Measurements from ENCODE around the gene ACAD10. TPM values are rescaled to one million over a fixed set of nuclear protein-coding genes. Genes with fewer than 3 reads are reported as not detected.

ACAD10 gene
- polyA plus RNA-seq, 6 donors from 2014 or later: 10.0 to 19.4 (median 12.3) TPM

DNA sequence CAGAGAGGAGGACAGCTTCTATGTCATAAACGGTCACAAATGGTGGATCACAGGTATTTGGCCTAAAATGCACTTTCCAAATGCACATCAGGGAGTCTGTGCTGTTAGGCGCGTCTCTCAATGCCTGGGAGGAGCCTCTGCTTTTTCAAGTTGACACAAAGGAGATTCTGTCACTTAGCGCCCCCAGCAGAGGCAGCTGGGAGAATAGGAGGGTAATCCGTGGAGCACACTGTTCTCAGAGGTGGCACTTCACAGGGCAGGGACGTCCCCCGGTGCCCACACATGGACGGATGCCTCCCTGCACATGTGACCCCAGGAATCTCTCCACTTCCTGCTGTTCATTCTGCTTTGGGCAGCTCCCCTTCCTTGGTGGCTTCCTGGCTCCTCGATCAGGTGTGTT is 61.5 kb downstream of the ACAD10 start:
- Mint-ChIP-seq H3K4me3 (no peak overlapping the region), H3K27ac (peak overlapping the region in 1 of 6 donors; percentile 19), H3K4me1 (no peaks in the 10 kb centered on the region), H3K36me3 (peaks cover 10 to 16% of the 10 kb centered on the region in 2 donors), H3K9me3 (no peaks in the 10 kb centered on the region), H3K27me3 (no peaks in the 10 kb centered on the region)
- ATAC-seq (ENCODE audit: low read depth in 2 of 2) (no peak), DNase-seq (no peak)

DNA sequence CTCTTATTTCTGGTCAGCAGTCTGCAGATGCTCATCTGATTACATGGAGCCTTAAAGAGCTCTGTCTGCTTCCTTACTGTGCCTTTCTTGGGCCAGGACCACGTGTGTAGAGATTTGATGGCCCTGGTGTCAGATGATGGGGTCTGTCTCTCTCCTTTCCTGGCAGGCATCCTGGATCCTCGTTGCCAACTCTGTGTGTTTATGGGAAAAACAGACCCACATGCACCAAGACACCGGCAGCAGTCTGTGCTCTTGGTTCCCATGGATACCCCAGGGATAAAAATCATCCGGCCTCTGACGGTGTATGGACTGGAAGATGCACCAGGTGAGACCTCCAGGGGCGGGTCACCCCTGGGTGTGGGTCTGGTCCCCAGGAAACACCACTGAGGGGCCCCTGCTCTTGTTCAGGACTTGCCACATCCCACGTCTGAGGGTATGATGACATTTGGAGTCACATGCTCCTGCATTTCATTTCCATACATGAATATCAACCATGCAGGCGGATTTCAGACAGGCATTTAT is 62.4 kb downstream of the ACAD10 start:
- Mint-ChIP-seq H3K27ac (no peak overlapping the region), H3K4me1 (no peaks in the 10 kb centered on the region), H3K9me3 (no peaks in the 10 kb centered on the region), H3K27me3 (no peaks in the 10 kb centered on the region), H3K36me3 (peaks cover 10 to 16% of the 10 kb centered on the region in 2 donors), H3K4me3 (no peak overlapping the region)
- no peak for ATAC-seq (ENCODE audit: low read depth in 2 of 2)
- DNase-seq: no peak

DNA sequence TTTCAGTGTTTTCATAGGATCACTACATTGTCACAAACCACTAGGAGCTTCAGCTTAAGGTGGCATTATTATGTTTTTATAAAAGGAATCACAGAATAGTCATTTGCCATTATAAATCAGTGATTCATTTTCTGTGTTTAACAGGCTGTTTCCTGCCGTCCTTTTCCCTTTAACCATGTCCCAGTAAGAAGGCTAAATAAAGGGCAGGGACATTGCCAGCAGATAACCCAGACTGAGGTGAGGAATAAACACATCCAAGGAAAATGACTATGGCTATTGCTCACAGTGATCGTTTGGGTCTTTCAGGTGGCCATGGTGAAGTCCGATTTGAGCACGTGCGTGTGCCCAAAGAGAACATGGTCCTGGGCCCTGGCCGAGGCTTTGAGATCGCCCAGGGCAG is 63.0 kb downstream of the ACAD10 start:
- DNase-seq (no peak), ATAC-seq (ENCODE audit: low read depth in 2 of 2) (no peak)
- no peak overlapping the region for H3K4me3 Mint-ChIP-seq
- H3K36me3 Mint-ChIP-seq: peaks cover 10 to 16% of the 10 kb centered on the region in 2 donors
- no peaks in the 10 kb centered on the region for H3K27me3 Mint-ChIP-seq
- no peak overlapping the region for H3K27ac Mint-ChIP-seq
- H3K4me1 Mint-ChIP-seq: no peaks in the 10 kb centered on the region
- H3K9me3 Mint-ChIP-seq: no peaks in the 10 kb centered on the region

DNA sequence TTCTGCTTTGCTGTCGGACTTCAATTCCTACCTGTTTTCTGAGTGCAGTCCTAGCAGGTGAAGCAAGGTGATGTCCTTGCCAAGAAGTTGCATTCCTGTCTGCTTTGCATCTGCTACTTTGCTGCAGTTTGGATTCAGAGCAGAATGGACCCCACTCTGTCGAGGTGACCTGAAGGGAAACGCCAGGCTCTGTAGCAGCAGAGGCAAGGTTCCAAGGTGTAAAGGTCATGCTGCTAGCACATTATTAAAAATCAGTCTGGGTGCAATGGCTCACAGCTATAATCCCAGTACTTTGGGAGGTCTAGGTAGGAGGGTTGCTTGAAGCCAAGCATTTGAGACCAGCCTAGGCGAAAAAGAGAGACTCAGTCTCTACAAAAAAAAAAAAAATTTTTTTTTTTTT is 63.5 kb downstream of the ACAD10 start:
- DNase-seq (no peak), ATAC-seq (ENCODE audit: low read depth in 2 of 2) (no peak)
- H3K4me1 Mint-ChIP-seq: no peaks in the 10 kb centered on the region
- H3K4me3 Mint-ChIP-seq: no peak overlapping the region
- H3K9me3 Mint-ChIP-seq: no peaks in the 10 kb centered on the region
- H3K27me3 Mint-ChIP-seq: no peaks in the 10 kb centered on the region
- H3K27ac Mint-ChIP-seq: no peak overlapping the region
- H3K36me3 Mint-ChIP-seq: peaks cover 10 to 16% of the 10 kb centered on the region in 2 donors

DNA sequence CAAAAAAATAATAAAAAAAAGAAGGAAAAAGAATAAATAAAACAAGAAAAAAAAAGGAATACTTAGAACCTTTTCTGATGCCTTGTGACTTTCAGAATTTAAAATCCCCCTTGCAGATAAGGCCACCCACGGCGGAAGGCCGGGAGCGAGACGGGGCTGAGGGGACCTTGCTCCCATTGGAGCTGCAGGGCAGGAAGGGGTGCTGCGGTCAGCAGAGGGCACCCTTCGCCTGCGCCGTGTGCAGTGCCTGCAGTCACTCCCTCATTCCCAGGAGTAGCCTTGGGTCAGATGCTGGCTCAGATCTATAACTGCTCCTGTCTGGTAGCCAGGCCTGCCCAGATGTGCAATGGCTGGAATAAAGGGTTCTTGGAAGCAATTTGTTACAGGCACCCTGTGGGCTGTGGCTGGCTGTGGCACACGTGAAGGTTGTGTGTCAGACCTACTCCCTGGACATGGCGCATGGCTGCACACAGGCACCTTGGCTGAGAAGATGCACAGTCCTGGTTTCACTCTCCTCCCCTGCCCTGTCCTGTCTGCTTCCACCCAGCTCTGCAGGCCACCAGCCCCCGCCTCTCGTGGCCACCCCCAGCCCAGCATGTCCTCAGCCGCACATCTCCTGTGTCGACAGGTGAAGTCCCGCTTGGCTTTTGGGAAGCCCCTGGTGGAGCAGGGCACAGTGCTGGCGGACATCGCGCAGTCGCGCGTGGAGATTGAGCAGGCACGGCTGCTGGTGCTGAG is 67.5 kb downstream of the ACAD10 start:
- no peak overlapping the region for H3K4me3 Mint-ChIP-seq
- peaks cover 8 to 16% (median 13%) of the 10 kb centered on the region in 3 donors for H3K4me1 Mint-ChIP-seq
- ATAC-seq (ENCODE audit: low read depth in 2 of 2) (peak; percentile 29 to 42), DNase-seq (no peak)
- no peaks in the 10 kb centered on the region for H3K9me3 Mint-ChIP-seq
- peak overlapping the region in 2 of 6 donors; percentile 49 to 60 for H3K27ac Mint-ChIP-seq
- peaks cover 0 to 1% of the 10 kb centered on the region in 2 donors for H3K36me3 Mint-ChIP-seq
- H3K27me3 Mint-ChIP-seq: no peaks in the 10 kb centered on the region

DNA sequence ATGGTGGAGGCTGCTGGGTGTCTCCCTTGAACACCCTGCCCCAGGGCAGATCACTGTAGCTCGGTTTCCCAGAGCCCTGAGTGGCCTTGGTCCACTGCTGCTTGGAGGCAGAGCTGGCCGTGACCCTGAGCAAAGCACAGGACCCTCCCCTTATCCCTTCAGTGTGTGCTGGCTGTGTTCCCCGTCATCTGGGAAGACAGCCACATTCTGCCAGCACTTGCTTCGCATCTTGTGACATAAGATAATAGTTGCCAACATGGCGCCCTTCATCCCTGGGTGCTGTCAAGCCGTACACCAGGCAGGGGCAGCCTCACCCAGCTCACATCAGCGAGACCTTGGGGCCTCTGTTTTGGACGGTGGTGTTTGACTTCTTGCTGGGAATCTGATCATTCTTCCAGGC is 68.8 kb downstream of the ACAD10 start:
- DNase-seq: no peak
- Mint-ChIP-seq H3K4me1 (peaks cover 8 to 30% (median 26%) of the 10 kb centered on the region in 3 donors), H3K27ac (peak overlapping the region in 2 of 6 donors; percentile 15 to 67), H3K9me3 (no peaks in the 10 kb centered on the region), H3K4me3 (no peak overlapping the region), H3K36me3 (no peaks in the 10 kb centered on the region), H3K27me3 (no peaks in the 10 kb centered on the region)
- ATAC-seq (ENCODE audit: low read depth in 2 of 2): no peak

DNA sequence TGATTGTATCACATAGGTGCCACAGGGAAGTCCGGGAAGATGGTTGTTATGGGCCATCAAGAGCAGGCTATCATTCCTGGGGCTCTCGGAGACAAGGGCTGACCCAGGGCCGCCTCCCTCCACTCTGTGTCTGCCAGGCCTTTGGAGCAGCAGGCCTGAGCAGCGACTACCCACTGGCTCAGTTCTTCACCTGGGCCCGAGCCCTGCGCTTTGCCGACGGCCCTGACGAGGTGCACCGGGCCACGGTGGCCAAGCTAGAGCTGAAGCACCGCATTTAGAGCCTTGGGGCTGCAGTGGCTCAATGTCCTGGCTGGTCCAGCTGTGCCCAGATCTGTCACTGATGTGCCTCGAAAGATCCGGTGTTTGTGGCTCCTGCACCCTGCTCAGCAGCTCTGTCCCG is 70.3 kb downstream of the ACAD10 start:
- no peak for ATAC-seq (ENCODE audit: low read depth in 2 of 2)
- Mint-ChIP-seq H3K27me3 (no peaks in the 10 kb centered on the region), H3K4me3 (no peak overlapping the region), H3K27ac (no peak overlapping the region), H3K9me3 (no peaks in the 10 kb centered on the region), H3K4me1 (peaks cover 19 to 40% (median 39%) of the 10 kb centered on the region in 3 donors), H3K36me3 (no peaks in the 10 kb centered on the region)
- DNase-seq: no peak

DNA sequence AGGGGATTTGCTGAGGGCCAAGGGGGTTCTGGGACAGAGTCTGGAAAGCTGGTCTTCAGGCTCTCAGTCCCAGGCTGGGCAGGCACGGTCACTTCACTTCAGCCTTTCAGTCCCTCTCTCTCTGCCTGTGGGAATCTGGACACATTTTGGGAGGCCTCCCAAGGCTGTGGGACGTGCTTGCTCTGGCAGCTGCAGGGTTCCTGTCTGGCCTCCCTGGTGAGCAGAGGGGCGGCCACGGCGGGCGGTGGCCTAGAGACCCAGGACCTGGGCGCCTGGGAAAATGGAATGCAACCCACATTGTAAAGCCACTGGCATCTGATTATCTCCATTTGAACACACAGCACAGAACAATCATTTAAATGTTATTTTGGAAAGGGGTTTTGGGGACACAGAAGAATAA is 70.8 kb downstream of the ACAD10 start:
- peak overlapping the region in 2 of 6 donors; percentile 3 to 80 for H3K27ac Mint-ChIP-seq
- peaks cover 21 to 45% (median 44%) of the 10 kb centered on the region in 3 donors for H3K4me1 Mint-ChIP-seq
- H3K9me3 Mint-ChIP-seq: no peaks in the 10 kb centered on the region
- no peak for DNase-seq
- H3K36me3 Mint-ChIP-seq: no peaks in the 10 kb centered on the region
- no peak for ATAC-seq (ENCODE audit: low read depth in 2 of 2)
- no peak overlapping the region for H3K4me3 Mint-ChIP-seq
- no peaks in the 10 kb centered on the region for H3K27me3 Mint-ChIP-seq

DNA sequence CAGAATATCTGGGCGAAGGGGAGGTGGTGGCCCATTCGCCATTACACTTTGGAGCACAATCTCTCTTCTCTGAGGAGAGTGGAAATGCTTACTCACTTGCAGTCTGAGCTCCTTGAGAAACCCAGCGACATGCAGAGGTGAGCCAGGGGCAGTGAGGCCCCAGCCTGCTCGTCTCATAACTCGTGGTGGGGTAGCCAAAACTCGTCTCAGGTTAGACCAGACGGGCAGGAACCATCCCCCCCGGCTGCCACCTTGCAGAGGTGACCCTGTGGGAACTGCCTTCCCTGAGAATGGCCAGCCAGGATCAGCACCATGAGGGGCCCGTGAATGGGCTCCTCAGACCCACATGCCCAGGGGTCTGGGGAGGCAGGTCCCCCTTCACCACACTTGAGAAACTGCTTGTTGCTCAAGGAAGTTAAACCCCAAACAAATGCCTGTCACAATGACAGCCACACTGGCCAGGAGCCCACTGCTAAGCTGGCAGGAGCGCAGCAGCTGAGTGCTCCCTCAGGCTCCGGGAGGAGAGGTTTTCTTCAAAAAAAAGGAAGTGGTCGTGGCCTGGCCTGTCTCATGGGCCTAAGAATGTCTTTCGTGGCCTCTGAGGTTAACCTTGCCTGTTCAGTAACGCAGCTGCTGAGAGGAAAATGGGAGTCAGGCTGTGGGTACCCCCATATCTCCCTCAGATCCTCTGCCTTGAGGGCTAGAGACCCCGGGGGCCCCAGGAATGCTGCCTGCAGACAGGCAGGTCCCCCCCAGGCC is 71.7 kb downstream of the ACAD10 start:
- ATAC-seq (ENCODE audit: low read depth in 2 of 2): peak; percentile 75 to 83
- no peaks in the 10 kb centered on the region for H3K27me3 Mint-ChIP-seq
- peak; percentile 31 for DNase-seq
- H3K9me3 Mint-ChIP-seq: no peaks in the 10 kb centered on the region
- H3K36me3 Mint-ChIP-seq: no peaks in the 10 kb centered on the region
- H3K27ac Mint-ChIP-seq: peak overlapping the region; percentile 21 to 94 (median 80)
- peaks cover 28 to 54% (median 52%) of the 10 kb centered on the region in 3 donors for H3K4me1 Mint-ChIP-seq
- peak overlapping the region in 5 of 8 donors; percentile 4 to 55 (median 20) for H3K4me3 Mint-ChIP-seq

DNA sequence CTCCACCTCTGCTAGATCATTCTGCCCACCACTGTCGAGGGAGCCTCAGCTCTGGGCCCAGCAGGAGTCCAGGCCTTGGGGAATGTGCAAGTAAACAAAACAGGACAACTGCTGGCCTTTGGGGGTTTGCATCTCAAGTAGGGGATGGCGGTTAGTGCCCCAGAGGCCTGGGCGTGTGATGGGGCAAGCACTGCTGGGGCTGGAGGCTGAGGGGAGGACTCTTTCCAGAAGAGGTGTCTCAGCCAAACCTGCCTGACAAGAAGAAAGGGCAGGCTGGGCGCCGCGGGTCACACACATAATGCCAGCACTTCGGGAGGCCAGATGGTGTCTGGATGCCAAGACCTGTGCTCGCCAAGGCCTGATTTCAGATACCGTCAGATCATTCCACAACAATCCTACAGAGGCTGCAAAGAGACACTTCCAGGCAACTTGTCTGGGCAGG is 72.3 kb downstream of the ACAD10 start:
- H3K4me1 Mint-ChIP-seq: peaks cover 31 to 60% (median 58%) of the 10 kb centered on the region in 3 donors
- DNase-seq: no peak
- no peaks in the 10 kb centered on the region for H3K9me3 Mint-ChIP-seq
- H3K4me3 Mint-ChIP-seq: peak overlapping the region in 1 of 8 donors; percentile 15
- H3K27me3 Mint-ChIP-seq: no peaks in the 10 kb centered on the region
- ATAC-seq (ENCODE audit: low read depth in 2 of 2): no peak
- peak overlapping the region in 4 of 6 donors; percentile 21 to 94 (median 81) for H3K27ac Mint-ChIP-seq
- no peaks in the 10 kb centered on the region for H3K36me3 Mint-ChIP-seq

DNA sequence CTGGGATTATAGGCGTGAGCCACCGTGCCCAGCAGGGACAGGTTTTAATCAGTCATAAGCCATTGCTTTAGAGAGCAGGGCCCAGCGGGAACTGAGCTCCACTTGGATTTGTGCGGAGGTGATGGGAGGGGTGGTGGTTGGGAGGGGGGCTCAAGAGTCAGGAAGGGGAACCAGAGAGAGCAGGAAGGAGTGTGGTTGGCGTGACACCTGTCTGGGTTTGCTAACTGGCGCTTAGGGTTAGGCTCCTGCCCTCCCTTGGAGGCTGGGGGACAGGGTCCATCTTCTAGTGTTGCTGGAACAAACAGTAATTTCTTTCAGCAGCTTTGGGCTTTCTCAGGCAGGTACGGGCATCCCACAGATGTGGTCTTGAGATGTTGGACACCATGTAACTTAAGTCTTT is 73.4 kb downstream of the ACAD10 start:
- peak overlapping the region in 4 of 6 donors; percentile 47 to 73 (median 49) for H3K27ac Mint-ChIP-seq
- H3K36me3 Mint-ChIP-seq: no peaks in the 10 kb centered on the region
- H3K4me1 Mint-ChIP-seq: peaks cover 40 to 71% (median 69%) of the 10 kb centered on the region in 3 donors
- no peak for ATAC-seq (ENCODE audit: low read depth in 2 of 2)
- H3K27me3 Mint-ChIP-seq: no peaks in the 10 kb centered on the region
- no peak for DNase-seq
- H3K9me3 Mint-ChIP-seq: no peaks in the 10 kb centered on the region
- H3K4me3 Mint-ChIP-seq: peak overlapping the region in 4 of 8 donors; percentile 36 to 50 (median 44)

DNA sequence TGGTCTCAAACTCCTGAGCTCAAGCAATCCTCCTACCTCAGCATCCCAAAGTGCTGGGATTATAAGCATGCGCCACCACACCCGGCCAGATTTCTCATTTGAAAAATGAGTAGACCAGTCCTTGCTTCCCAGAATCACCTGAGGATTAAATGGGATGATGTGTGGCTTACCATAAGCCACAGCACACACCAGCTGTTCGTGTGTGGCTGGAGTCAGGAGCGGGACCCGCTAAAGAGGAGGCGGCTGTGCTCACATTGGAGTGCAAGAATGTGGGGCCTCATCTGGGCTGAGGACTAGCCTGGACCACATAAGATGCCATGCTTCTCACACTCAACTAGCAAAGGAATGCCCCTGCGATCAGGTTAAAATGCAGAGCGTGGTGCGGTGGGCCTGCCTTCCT is 74.1 kb downstream of the ACAD10 start:
- peaks cover 47 to 77% (median 77%) of the 10 kb centered on the region in 3 donors for H3K4me1 Mint-ChIP-seq

DNA sequence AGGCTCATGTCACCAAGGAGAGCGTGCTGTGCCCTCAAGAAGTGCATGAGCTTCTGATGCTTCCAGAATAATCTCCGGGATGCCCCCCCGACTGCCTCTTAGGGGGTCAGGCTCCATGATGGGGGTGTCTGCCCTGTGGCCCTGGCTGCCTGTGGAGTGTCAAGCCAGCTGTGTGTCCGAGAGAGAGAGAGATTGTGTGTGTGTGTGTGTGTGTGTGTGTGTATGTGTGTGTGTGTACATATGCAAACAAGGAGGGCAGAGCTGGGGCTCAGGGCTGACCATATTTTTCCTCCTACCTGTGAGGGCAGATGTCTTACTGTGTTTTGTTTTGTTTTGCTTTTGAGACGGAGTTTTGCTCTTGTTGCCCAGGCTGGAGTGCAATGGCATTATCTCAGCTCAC is 75.2 kb downstream of the ACAD10 start:
- Mint-ChIP-seq H3K9me3 (no peaks in the 10 kb centered on the region), H3K27me3 (no peaks in the 10 kb centered on the region), H3K27ac (peak overlapping the region in 4 of 6 donors; percentile 12 to 79 (median 38)), H3K4me1 (peaks cover 50 to 88% (median 87%) of the 10 kb centered on the region in 3 donors), H3K4me3 (peak overlapping the region in 3 of 8 donors; percentile 5 to 30 (median 5)), H3K36me3 (peaks cover 0 to under 1% of the 10 kb centered on the region in 2 donors)
- DNase-seq (no peak), ATAC-seq (ENCODE audit: low read depth in 2 of 2) (no peak)

More for the DNA sequence above, 74.1 kb downstream of the ACAD10 start:
- H3K9me3 Mint-ChIP-seq: no peaks in the 10 kb centered on the region
- ATAC-seq (ENCODE audit: low read depth in 2 of 2) (no peak), DNase-seq (no peak)
- H3K27ac Mint-ChIP-seq: no peak overlapping the region
- no peaks in the 10 kb centered on the region for H3K36me3 Mint-ChIP-seq
- no peak overlapping the region for H3K4me3 Mint-ChIP-seq
- no peaks in the 10 kb centered on the region for H3K27me3 Mint-ChIP-seq
